ENCODE measurements around the gene CCDC69. TPM values are rescaled to one million over a fixed set of nuclear protein-coding genes. Genes with fewer than 3 reads are reported as not detected.

The CCDC69 gene
- total and polyA plus RNA-seq, 10 of the 15 experiments (the other 5 are each of a cell fraction or from before 2014, with no cell fraction given) = 13.5 to 106 (median 70.1) TPM

- Histone ChIP-seq H2AFZ (ENCODE audit: control insufficient read depth, low read depth, low read length) (peak overlapping the region; percentile 84), H3K9ac (ENCODE audit: control insufficient read depth, insufficient read depth, low read length) (peak overlapping the region; percentile 77), H3K4me3 (peak overlapping the region; percentile 66; the same call in 1 of the 2 replicates), H3K79me2 (ENCODE audit: control insufficient read depth, insufficient read depth, low read length) (no peaks in the 10 kb centered on the region; the same call in none of the 2 replicates), H3K27me3 (replicated peaks in 1 of 2; ENCODE audit: control insufficient read depth in 2 of 2, insufficient read depth in 2 of 2, low read length in 1 of 2) (no peaks in the 10 kb centered on the region), H3K9me3 (replicated peaks; ENCODE audit: control insufficient read depth, insufficient read depth, low read length) (no peaks in the 10 kb centered on the region; the same call in 1 of the 3 replicates), H3K4me1 (ENCODE audit: control insufficient read depth, insufficient read depth, low read length) (peaks cover 68% of the 10 kb centered on the region), H4K20me1 (ENCODE audit: control insufficient read depth, insufficient read depth) (no peaks in the 10 kb centered on the region), H3K27ac (ENCODE audit: control insufficient read depth, insufficient read depth) (peak overlapping the region; percentile 82), H3K36me3 (ENCODE audit: control insufficient read depth in 2 of 2, insufficient read depth in 2 of 2, low read length in 1 of 2) (no peaks in the 10 kb centered on the region), H3K4me2 (ENCODE audit: control insufficient read depth, insufficient read depth) (peak overlapping the region; percentile 96)
- WGBS (ENCODE audit: insufficient coverage, insufficient replicate concordance, low lambda C conversion rate, missing lambda C conversion rate) = 6% methylated on average over 14 of the region's 14 CpGs
- in situ Hi-C loops (cut with MboI) = no loop called here
- BruUV-seq (replicated peaks) = no TSS peak
- ATAC-seq (peak; percentile 73), DNase-seq (ENCODE audit: low read depth, low spot score) (no peak), FAIRE-seq (no peak)
- intact Hi-C loops (cut with micrococcal nuclease; ENCODE audit: unreplicated experiment) = loop anchor here (1.0 to 2.0 kb wide), 3 partner anchors 14 to 112 kb away; no protein-coding TSS in a partner anchor
- SMC1A ChIA-PET (ENCODE audit: uncharacterized antibody, unreplicated experiment) = interaction anchor here (0.7 to 11.1 kb wide), 27 partner anchors 13 to 233 kb away, joined by 3 to 325 read pairs (median 5); partner anchors contain the start of genes ANXA6, CCDC69, GM2A and TNIP1
- RAD21 ChIA-PET (ENCODE audit: unreplicated experiment) = interaction anchor here (0.8 to 7.0 kb wide), 33 partner anchors 9 to 186 kb away, joined by 3 to 105 read pairs (median 8); partner anchors contain the start of genes ANXA6, CCDC69 and GM2A
- POLR2A ChIA-PET = interaction anchor here (0.8 to 10.2 kb wide), 14 partner anchors 10 to 156 kb away, joined by 3 to 290 read pairs (median 6); partner anchors contain the start of genes ANXA6, CCDC69 and GM2A
- CTCF ChIA-PET = interaction anchor here (0.8 to 9.9 kb wide), 30 partner anchors 9 to 190 kb away, joined by 3 to 293 read pairs (median 6); partner anchors contain the start of genes ANXA6, CCDC69 and GM2A
- TF ChIP-seq BMI1 (IDR thresholded peaks at IDR 0.05; ENCODE audit: borderline replicate concordance) (no peak), ATF7 (IDR thresholded peaks at IDR 0.05; ENCODE audit: low read depth) (peak; percentile 57), PML (IDR thresholded peaks at IDR 0.05; ENCODE audit: low read length) (0 out of 2 replicates have a peak, but pooled peaks have one; percentile 20), MEF2B (IDR thresholded peaks at IDR 0.05; ENCODE audit: partially characterized antibody, poor library complexity, severe bottlenecking) (peak; percentile 85), EGR1 (IDR thresholded peaks at IDR 0.05; ENCODE audit: borderline replicate concordance in 1 of 2, low read depth in 2 of 2, low read length in 2 of 2) (peak in 1 of 2 experiments; percentile 42; a peak in 1 of 3 replicates), KLF5 (IDR thresholded peaks at IDR 0.05; ENCODE audit: partially characterized antibody) (no peak), TCF12 (IDR thresholded peaks at IDR 0.05; ENCODE audit: low read depth, low read length) (0 out of 2 replicates have a peak, but pooled peaks have one; percentile 16), RUNX3 (IDR thresholded peaks at IDR 0.05; ENCODE audit: low read length) (0 out of 2 replicates have a peak, but pooled peaks have one; percentile 17), SRF (IDR thresholded peaks at IDR 0.05; ENCODE audit: low read depth in 2 of 2, low read length in 2 of 2) (peak; percentile 23 to 87; a peak in 2 of 4 replicates), CREB1 (IDR thresholded peaks at IDR 0.05; ENCODE audit: low read depth) (0 out of 2 replicates have a peak, but pooled peaks have one; percentile 20), SP1 (IDR thresholded peaks at IDR 0.05; ENCODE audit: low read depth, low read length) (peak; percentile 27), SIN3A (IDR thresholded peaks at IDR 0.05; ENCODE audit: low read depth, low read length) (no peak)
- TF ChIP-seq, protein P1, sequence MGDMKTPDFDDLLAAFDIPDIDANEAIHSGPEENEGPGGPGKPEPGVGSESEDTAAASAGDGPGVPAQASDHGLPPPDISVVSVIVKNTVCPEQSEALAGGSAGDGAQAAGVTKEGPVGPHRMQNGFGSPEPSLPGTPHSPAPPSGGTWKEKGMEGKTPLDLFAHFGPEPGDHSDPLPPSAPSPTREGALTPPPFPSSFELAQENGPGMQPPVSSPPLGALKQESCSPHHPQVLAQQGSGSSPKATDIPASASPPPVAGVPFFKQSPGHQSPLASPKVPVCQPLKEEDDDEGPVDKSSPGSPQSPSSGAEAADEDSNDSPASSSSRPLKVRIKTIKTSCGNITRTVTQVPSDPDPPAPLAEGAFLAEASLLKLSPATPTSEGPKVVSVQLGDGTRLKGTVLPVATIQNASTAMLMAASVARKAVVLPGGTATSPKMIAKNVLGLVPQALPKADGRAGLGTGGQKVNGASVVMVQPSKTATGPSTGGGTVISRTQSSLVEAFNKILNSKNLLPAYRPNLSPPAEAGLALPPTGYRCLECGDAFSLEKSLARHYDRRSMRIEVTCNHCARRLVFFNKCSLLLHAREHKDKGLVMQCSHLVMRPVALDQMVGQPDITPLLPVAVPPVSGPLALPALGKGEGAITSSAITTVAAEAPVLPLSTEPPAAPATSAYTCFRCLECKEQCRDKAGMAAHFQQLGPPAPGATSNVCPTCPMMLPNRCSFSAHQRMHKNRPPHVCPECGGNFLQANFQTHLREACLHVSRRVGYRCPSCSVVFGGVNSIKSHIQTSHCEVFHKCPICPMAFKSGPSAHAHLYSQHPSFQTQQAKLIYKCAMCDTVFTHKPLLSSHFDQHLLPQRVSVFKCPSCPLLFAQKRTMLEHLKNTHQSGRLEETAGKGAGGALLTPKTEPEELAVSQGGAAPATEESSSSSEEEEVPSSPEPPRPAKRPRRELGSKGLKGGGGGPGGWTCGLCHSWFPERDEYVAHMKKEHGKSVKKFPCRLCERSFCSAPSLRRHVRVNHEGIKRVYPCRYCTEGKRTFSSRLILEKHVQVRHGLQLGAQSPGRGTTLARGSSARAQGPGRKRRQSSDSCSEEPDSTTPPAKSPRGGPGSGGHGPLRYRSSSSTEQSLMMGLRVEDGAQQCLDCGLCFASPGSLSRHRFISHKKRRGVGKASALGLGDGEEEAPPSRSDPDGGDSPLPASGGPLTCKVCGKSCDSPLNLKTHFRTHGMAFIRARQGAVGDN (IDR thresholded peaks at IDR 0.05) = peak; percentile 55; the same call in 1 of the 2 replicates
- TF ChIP-seq, protein P2, sequence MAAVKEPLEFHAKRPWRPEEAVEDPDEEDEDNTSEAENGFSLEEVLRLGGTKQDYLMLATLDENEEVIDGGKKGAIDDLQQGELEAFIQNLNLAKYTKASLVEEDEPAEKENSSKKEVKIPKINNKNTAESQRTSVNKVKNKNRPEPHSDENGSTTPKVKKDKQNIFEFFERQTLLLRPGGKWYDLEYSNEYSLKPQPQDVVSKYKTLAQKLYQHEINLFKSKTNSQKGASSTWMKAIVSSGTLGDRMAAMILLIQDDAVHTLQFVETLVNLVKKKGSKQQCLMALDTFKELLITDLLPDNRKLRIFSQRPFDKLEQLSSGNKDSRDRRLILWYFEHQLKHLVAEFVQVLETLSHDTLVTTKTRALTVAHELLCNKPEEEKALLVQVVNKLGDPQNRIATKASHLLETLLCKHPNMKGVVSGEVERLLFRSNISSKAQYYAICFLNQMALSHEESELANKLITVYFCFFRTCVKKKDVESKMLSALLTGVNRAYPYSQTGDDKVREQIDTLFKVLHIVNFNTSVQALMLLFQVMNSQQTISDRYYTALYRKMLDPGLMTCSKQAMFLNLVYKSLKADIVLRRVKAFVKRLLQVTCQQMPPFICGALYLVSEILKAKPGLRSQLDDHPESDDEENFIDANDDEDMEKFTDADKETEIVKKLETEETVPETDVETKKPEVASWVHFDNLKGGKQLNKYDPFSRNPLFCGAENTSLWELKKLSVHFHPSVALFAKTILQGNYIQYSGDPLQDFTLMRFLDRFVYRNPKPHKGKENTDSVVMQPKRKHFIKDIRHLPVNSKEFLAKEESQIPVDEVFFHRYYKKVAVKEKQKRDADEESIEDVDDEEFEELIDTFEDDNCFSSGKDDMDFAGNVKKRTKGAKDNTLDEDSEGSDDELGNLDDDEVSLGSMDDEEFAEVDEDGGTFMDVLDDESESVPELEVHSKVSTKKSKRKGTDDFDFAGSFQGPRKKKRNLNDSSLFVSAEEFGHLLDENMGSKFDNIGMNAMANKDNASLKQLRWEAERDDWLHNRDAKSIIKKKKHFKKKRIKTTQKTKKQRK (IDR thresholded peaks at IDR 0.05; ENCODE audit: low read depth, low read length) = no peak
- TF ChIP-seq, protein P3, sequence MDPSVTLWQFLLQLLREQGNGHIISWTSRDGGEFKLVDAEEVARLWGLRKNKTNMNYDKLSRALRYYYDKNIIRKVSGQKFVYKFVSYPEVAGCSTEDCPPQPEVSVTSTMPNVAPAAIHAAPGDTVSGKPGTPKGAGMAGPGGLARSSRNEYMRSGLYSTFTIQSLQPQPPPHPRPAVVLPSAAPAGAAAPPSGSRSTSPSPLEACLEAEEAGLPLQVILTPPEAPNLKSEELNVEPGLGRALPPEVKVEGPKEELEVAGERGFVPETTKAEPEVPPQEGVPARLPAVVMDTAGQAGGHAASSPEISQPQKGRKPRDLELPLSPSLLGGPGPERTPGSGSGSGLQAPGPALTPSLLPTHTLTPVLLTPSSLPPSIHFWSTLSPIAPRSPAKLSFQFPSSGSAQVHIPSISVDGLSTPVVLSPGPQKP (IDR thresholded peaks at IDR 0.05; ENCODE audit: low read depth, low read length) = 0 out of 2 replicates have a peak, but pooled peaks have one; percentile 49
Measured at GRCh38 chr5:151238303-151238741, 14.4 kb upstream of the CCDC69 start.

Data from GM12878 (cell line).